HTERT RPE-1 (cell line): Measurements from ENCODE around the gene TAGLN2.

Experiments used
- in situ Hi-C: fragments of 300-500 bp; cut with MboI; formaldehyde crosslinking; loops from 4 replicates; pipeline ENCODE4 v1.14.3; 2020; ENCODE audit warnings: low sequenced_read_pairs

The TAGLN2 gene

DNA sequence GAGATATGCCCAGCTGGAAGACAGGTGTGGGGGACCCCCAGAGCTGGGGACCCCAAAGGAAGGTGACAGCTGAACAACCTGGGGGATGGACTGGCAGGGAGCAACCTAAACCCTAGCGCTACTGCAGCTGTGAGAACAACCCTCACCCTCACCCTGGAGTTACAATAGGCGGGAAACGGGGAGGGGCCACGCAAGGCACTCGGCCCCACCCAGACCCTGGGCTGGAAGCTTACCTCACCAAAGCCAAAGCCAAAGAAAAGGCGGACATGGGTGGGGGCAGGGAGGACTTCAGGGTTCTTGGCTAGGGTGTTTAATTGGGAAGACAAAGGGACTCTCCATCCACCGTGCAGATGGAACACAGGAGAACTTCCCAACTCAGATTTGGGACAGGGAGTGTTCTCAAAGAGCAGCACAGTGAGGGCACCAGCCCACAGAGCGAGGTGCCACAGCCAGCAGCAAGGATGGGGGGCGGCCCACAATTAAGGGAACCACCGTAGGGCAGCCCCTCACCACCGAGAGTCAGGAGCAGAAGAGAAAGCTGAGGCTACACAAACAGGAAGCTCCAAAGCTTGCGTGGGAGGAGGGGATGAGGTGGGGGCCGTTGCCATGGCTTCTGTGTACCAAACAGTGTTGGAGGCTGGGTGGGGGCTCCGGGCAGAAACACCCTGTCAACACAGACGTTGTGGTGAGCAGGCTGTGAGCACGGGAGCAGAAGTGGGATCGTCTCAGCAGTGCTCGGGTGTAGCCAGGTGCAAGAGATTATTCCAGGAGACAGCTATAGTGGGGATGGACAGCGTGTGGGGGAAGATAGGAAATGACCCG, 1.9 kb downstream of the TAGLN2 start:
- in situ Hi-C loops = no loop called here

DNA sequence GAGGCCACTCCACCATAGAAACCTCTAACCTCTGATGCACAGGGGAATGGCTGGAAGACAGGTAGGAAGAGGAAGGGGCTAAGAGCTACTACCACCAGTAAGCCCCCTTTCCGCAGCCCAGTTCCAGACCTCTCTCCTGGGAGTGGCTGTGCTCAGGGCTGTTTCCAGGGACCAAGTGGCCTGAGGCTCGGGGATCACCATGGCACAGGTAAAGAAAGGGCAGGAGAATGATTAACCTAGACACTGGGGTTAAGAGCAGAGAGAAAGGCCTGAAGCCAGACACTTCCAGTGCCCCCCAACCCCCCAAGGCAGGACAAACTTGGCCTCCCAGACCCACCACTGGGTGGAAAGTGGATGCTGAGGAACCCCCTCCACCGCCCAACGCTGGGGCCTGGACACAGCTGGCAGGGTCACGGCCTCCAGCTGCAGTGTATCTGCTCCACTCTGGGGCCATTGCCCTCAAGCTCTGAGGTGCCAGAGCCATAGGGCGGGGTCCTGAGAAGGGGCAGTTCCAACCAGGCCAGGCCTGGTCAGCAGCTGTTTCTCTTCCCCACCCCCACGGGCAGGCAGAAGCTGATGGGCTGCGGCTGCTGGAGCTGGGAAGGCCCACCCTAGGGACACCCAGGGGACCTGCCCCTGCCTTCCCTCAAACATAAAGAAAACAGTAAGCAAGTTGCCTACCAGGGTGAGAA, 2.6 kb downstream of the TAGLN2 start:
- in situ Hi-C loops = no loop called here

DNA sequence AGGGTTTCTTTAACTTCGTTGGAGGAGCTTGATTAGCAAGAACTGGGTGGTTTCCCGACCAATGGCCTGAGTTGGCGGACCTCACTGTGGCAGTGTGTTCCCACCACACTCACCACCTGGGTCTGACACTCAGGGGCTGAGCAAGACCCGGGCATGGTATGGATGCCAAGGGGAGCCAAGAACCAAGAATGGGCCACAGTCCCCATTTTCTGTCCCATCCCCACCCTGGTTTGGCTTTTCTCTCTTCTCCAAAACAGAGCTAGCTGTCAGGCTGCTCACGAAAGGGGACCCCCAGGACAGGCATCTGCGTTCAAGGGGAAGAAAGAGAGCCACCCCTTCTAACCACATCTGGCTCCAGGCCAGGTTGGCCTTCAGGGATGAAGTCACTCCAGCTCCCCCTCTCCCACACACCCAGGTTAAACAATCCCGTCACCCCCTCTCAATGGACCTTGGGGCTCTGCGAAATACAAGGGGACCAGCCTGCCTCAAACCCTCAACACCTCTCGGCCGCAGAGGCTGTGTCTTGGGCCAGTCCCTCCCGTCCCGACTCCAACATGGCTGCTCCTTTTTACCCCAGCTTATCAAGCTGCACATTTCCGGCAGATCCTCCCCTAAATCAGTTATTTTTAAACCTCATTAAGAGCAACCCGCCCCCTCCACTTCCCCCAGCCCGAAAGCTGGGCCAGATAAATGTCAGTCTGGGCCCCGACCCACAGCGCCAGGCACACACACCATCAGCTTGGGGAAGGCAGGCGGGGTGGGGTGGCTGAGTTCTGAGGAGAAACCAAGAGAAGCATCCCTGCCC, 3.4 kb downstream of the TAGLN2 start:
- in situ Hi-C loops = no loop called here

GRCh38 chr1:159921251-159921650, 4.1 kb downstream of the TAGLN2 start:
- in situ Hi-C loops = no loop called here

DNA sequence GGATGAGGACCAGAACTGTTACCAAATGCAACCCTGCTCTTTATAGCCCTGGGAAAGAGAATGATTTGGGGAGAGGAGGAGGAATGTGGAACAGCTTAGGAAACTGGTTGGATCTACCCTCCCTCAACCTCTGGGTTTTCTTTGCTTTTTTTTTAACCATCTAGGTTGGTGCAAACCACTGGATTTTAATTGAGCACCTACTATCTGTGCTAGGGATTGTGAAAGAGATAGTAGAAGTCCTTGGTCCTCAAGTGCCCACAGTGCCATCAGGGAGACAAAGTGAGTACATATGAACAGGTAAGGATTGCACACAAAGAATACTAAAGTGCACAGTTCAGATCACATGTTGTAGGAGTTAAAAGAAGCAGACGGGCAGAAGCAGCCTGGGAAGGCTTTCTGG, 4.7 kb downstream of the TAGLN2 start:
- in situ Hi-C loops = no loop called here

DNA sequence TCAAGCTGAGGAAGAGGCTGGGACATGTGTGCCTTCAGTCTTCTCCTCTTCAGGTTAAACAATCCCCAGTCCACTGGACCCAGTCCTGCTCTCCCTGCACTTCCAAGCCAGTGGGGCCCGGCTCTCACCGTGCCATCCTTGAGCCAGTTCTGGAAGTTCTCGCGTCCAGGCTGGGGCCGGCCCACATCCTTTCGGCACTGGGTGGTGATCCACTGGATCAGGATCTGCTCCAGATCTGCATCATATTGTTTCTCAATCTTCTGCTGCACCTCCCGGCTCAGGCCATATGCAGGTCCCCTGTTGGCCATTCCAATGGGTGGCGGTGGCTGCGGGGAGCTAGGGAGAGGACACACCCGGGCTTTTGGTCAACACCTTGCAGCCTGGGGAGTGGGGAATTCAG, 5.1 kb downstream of the TAGLN2 start:
- in situ Hi-C loops = no loop called here

DNA sequence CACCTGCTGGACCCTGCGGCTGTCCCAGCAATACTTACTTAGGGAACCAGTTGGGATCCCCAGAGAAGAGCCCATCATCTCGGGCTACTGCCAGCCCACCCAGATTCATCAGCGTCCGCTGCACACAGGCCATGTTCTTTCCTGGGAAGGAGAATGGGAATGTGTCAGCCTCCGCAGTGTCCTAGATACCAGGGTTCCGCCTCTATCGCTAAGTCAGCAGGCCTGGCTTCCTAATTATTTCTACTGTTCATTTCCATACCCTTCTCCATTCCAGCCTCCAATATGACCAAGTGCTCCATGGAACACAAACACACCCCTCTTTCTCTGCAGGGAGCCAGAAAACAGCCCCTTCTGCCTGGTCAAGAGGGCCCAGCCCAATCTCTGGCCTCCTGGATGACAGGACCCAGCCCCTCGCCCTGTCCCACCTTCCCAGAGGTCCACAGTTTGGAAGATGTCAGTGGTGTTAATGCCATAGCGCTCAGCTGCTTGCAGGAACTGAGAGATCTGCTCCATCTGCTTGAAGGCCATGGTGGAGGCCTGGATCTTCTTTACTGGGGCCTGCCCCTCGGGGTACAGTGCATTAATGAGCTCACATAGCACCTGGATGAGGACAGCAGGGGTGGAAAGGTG, 6.0 kb downstream of the TAGLN2 start:
- in situ Hi-C loops = no loop called here

DNA sequence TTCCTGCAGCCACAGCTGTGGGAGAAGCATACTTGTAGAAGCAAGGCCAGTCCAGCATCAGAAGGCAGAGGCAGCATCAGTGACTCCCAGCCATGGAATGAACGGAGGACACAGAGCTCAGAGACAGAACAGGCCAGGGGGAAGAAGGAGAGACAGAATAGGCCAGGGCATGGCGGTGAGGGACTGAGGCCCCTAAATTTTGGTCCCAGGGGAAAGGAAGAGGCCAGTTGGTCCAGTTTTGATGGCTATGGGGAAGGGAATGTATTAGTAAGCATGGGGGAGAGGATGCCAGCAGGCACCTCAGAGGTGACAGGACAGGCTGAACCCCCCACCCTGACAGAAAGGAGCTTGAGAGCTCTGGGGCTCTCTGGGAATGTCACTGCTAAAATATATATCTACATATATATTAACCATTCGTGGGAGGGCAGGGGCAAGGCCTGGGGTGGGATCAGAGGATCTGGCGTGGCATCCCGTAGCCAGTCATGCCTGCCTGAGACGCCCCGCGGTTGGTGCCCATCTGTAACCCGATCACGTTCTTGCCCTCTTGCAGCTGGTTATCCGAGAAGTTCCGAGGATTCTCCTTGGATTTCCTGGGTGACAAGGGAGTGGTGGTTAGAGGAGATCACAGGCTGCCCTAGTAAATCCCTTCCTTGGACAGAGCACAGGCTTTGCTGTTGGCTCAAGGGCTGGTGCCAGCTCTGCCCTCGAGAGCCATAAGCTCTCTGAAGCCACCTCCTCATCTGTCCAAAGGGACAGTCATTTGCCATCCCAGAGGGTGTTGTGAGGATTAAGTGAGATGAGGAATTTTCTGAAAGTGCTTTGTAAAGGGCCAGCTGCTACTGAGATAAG, 6.7 kb downstream of the TAGLN2 start:
- in situ Hi-C loops = no loop called here

DNA sequence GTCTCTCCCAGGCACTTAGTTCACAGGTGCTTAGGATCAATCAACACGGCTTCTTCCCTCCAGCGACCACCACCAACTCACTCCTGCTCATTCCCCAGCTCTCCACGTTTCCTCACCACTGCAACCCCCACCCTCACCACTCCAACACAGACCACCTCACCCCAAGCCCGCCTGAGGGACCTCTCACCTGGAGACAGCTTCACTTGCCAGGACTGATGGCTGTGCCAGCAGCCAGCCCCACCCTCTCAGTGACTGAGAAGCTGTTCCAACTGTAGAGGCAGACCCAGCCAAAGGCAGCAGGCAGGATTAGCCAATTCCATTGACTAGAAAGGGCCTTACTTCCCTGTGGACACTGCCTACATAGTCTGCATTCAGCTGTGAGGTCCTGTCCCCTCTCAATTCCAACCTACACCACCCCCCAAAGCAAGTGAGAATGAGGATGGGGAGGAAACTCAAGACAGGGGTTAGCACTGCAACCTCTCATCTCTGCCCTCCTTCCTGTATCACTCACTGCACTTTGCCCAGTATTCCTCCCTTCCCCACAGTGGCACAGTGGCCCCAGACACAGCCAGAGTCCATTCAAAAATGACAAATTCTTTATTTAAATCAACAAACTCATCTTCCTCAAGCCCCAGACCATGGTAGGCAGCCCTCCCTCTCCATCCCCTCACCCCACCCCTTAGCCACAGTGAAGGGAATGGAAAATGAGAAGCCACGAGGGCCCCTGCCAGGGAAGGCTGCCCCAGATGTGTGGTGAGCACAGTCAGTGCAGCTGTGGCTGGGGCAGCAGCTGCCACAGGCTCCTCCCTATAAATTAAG, 7.6 kb downstream of the TAGLN2 start:
- in situ Hi-C loops = no loop called here

DNA sequence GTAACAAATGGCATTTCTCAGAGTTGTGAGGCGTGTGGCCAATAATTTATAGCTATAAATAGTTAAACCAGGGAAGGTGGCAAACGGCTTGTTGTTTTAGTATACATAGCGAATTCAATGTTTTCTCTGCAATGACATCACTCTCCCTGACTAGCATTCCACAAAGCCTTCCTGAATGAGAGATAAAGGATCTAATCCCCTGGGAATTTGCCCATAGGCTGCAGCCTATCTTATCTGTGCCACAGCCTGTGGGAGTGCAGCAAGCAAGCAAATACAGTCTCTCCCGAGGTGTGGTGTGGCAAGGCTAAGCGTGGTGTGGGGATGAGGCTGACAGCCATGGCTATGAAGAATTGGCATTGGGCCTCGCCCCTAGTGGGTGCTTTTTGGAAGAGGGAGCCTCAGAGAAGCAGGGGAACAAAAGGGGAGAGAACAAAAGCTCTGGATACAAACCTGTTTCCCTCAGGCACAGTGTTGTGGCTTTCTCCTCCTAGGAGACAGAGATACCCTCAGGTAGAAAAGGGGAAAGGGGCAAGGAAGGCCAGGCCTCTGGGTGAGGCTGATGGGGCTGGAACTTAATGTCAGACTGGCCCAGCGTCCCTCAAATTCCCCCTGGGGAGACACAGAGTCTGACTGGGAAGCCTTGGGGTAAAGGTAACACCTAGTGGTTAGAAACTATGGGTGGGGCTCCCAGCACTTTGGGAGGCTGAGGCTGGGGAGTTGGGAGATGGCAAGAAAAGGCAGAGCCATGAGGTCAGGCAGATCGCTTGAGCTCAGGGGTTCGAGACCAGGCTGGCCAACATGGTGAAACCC, 8.9 kb downstream of the TAGLN2 start:
- in situ Hi-C loops = no loop called here

GRCh38 chr1:159915571-159916241, 9.6 kb downstream of the TAGLN2 start:
- in situ Hi-C loops = no loop called here

DNA sequence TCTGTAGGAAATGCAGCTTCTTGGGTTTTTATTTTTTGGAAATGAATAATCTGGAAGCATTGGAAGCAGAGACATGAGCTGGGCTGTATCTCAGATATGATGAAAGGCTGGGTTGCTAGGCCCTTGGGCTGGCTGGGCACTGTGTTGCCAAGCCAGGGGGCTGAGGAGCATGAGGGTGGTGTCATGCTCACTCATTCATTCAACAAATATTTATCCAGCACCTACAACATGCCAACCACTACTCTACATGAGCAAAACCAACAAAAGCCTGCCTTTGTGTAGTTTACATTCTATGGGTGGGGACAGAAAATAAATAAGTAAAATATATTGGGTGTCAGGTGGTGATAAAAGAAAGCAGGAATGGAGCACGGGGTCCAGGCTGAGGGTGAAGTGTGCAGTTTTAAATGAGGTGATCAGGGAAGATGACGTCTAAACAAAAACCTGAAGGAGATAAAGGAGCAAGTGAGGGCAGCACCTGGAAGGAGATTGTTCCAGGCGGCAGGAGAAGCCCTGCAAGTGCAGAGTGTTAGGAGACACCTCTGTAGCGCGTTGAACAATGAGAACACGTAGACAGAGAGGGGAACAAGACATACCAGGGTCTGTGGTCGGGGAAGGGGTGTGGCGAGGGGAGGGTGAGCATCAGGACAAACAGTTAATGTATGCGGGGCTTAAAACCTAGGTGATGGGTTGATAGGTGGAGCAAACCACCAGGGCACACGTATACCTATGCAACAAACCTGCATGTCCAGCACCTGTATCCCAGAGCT, 10.9 kb downstream of the TAGLN2 start:
- in situ Hi-C loops = no loop called here

GRCh38 chr1:159913451-159914192, 11.7 kb downstream of the TAGLN2 start:
- in situ Hi-C loops = no loop called here

GRCh38 chr1:159911326-159912070, 13.8 kb downstream of the TAGLN2 start:
- in situ Hi-C loops = no loop called here

- in situ Hi-C loops = no loop called here
Measured at GRCh38 chr1:159908031-159908940, 17.0 kb downstream of the TAGLN2 start.
